HG03558 (cell line): ENCODE data around the gene PLCH1.

Experiments
- ATAC-seq: cut with Tn5 transposase; IDR thresholded peaks from one replicate; pipeline ENCODE4 v1.9.1; 2021; ENCODE audit warnings: moderate number of reproducible peaks; ENCODE audit not compliant: unreplicated experiment; ENCODE audit errors: extremely low read depth

The PLCH1 gene

DNA sequence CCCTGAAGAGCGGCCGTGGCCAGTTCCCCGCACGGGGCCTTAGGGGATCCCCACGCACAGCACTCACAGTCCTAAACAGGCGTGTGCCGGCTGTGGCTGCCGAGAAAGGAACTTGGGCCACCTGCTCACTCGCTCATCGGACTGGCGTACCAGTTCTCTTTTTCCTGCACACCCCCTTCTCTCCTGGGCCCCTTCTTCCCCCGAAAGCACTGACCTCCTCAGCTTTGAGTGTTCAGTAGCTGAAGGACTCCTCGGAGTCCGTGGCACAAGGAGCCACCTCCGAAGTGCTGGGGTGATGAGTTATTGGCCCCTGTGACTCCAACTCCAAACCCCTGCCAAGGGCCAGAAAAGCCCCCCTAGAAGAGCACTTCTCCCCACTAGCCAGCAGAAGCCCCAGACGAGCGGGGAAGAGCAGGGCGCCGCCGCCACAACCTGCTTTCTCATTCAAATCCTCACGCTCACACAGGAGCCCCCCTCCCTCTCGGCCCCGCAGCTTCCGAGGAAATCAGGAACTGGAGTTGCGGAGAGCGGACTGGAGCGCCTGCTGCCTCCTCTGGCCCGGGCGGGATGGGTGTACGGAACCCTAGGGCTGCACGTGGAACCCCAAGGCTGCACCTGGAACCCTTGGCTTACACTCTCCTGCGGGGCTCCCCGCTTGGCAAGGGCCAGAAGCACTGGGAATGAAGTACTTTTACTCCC is at the start of gene PLCH1:
Gene PLCH1 (minus strand): TSS at position 446 of the 699 bp plus-strand sequence. CDS start 40,847 bp downstream, outside the sequence.
- peak; percentile 39 for ATAC-seq

DNA sequence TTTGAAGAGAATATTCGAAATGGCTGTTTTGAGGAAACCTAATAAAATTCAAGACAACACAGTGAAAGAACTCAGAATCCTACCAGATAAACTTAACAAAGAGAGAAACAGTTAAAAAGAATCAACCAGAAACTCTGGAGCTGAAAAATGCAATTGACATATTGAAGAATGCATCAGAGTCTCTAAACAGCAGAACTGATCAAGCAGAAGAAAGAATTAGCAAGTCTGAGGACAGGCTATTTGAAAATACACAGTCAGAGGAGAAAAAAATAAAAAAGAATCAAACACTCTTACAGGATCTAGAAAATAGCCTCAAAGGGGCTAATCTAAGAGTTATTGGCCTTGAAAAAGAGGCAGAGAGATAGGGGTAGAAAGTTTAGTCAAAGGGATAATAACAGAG is 47.7 kb upstream of the PLCH1 start:
- ATAC-seq: no peak

DNA sequence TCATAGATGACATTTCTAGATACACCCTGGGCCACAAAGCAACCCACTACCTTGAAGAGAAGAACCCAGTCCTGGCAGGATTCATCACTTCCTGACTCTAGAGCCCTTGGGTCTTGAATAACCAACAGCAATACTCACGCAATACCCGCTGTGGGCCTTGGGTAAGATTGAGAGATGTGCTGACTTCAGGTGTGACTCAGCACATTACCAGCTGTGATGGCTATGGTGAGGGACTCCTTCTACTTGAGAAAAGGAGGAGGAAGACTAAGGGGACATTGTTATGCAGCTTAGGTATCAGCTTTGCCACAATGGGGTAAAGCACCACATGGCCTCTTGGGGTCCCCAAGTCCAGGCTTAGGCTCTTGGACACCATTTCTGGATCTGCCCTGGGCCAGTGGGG is 46.3 kb upstream of the PLCH1 start:
- ATAC-seq: no peak

- ATAC-seq: no peak
Observed at GRCh38 chr3:155790272-155790925, 45.5 kb upstream of the PLCH1 start.

GRCh38 chr3:155785662-155786295 is 40.9 kb upstream of the PLCH1 start:
- no peak for ATAC-seq

- no peak for ATAC-seq
Observed at GRCh38 chr3:155782390-155782953, 37.6 kb upstream of the PLCH1 start.

GRCh38 chr3:155780291-155780690 is 35.4 kb upstream of the PLCH1 start:
- ATAC-seq: no peak

DNA sequence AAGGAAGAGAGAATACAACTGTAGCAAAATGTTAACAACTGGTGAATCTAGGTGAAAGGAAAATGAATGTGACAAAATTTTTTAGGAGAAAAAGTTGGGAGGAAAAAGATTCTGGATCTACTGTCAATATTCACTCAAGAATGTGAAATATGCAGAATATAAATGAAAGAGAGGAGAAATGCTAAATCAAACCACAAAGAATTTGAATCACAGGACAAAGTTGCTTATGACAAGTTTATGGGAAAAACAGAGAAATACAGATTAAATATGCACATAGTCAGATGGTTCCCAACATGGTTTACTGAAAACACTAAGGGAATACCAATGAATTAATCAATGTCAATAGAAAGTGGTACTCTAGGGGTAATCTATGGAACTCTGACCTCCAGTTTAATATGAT is 33.6 kb upstream of the PLCH1 start:
- no peak for ATAC-seq

GRCh38 chr3:155772801-155773200 is 27.9 kb upstream of the PLCH1 start:
- ATAC-seq: no peak

DNA sequence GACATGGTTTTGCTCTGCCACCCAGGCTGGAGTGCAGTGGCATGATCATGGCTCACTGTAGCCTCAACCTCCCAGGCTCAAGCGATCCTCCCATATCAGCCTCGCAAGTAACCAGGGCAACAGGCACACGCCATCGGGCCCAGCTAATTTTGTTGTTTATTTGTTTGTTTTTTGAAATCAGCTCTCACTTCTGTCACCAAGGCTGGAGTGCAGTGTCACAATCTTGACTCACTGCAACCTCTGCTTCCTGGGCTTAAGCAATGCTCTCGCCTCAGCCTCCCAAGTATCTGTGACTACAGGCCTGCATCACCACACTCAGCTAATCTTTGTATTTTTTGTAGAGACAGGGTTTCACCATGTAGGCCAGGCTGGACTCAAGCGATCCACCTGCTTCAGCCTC is 26.3 kb upstream of the PLCH1 start:
- ATAC-seq: no peak

DNA sequence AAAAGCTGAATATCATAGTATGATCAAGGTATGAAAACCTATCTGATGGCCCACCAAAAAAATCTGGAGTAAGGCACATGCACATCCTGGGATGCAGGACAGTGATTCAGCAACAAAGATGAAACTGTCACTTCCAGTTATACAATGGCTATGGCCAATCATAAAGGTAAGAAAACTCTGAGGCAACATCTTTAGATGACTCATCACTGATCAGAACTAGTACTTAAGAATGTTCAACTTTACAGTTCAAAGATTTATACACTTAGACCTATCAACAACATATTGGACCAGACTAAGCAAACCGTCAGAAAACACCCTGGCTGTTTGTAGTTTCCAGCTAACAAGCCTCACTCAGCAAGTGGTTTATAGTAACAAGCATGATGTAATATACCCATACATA is 21.3 kb upstream of the PLCH1 start:
- no peak for ATAC-seq

- ATAC-seq: no peak
Observed at GRCh38 chr3:155763870-155764463, 19.1 kb upstream of the PLCH1 start.

DNA sequence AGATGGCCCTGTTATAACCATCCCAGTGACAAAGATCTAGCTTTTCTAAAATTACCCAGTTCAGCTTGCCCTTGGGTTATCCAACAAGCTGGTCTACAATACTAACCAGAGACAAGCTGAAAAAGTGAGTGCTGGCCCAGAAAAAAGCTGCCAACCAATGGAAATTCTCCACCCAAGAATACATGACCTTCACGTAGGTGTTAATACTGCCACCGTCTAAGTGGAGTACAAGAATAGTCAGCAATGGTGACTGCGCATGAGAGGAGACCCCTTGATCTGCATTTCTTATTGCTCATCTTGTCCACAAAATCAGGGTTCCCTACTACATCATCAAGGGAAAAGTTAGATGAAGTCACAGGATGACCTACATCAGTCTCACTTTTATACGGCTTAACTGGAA is 15.8 kb upstream of the PLCH1 start:
- ATAC-seq: no peak

DNA sequence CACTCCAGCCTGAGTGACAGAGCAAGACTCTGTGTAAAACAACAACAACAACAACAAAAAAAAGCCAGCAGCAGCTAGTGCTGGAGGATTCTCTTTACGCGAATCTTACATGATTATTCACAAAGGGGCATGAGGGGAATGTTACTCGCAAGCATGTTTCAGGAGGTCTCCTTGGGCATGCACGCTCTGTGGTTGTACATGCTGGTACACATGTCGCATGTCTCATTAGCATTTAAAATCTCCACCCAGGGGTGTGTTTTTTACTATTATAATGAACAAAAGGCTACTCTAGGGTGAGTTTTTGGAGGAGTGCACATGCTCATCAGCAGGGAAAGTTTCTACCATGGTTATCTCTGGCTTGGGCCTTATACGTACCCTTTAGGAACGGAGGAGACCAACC is 12.7 kb upstream of the PLCH1 start:
- ATAC-seq: no peak

- ATAC-seq: no peak
Observed at GRCh38 chr3:155753038-155753639, 8.3 kb upstream of the PLCH1 start.

DNA sequence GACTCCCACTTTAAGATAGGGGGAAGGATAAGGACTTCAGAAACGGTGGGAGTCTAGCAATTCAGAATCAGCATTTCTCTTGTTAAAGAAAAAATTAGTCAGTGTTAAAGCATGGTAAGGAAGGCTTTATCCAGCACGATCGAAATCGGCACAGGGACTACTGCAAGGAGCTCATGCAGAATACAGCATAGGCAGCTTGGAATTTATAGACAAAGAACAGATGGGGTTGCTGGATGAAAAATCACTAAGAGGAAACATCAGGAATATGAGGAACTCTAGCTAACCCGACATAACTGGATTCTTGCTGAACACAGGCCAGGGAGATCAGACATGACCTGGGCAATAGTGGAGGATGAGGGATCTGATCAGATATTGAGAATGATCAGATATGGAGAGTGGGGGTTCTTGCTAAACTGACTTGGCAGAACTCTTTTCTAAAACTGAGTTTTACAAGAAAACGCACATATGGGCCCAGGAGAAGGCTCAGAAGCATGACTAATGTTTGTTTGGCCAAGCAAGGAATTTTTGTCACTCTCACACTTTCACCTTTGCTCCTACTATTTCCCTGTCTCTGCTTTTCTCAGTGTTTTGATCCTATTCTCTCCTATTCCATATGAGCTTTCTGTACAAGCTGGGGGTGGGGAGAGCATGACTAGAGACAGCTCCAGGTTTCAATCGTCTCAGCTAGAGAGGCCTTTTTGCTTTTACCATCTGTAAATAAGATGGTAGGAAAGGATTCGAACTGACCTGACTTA is 3.9 kb upstream of the PLCH1 start:
- no peak for ATAC-seq

DNA sequence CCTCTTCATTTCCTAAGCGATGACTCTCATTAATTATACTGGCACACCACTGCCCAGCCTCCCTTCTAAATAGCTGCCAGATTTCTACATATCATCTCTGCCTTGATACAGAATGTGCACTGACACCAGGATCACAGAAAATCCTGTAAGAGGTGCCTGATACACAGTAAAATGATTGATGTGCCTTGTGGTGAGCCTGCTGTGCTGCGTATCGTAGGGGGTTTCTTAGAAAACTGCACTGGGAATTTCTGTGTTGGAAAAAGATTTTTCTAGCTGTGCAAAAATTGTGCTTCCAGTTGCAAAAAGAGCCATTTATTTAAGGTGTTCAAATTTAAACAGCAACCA is 3.0 kb upstream of the PLCH1 start:
- no peak for ATAC-seq

- no peak for ATAC-seq
Observed at GRCh38 chr3:155747286-155747945, 2.5 kb upstream of the PLCH1 start.

GRCh38 chr3:155746703-155747102 is 1.8 kb upstream of the PLCH1 start:
- no peak for ATAC-seq
